ENCODE data around the gene OPCML. TPM values are rescaled to one million over a fixed set of nuclear protein-coding genes. Genes with fewer than 3 reads are reported as not detected.

OPCML gene
- polyA plus RNA-seq, 3 donors, result not detected

DNA sequence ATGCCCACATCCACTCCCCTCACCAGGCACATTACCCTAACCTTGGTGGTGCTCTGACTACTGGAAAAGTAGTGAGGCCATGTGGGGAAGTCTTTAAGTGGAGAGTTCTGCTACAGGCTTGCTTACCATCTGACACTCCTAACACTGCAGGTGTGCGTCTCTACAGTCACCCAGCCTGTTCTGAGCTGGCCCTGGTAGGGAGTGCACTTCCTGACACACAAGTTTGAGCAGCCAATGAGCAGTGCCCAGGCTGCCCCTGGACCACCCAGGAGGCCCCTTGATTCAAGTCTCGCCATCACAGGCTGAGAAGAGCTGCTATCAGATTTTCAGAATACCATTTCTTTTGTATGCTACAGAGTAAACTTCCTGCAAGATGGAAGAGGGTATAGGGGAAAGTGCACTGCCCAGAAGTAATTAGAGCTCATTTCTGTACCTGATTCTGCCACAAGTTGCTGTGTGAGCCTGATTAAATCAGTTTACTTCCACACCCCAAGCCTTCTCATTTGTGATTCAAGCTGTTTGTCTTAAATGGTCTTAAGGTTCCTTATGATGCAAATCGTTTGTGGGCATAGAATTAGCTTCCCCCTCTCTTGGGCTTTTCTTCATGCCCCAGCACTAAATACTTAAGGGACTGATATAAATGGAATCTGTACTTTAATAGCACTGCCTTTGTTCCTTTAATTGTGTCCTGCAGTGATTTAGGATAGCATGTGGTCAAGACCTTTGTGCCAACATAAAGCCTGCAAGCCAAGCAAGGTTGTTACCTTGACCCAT lies 22.2 kb downstream of the OPCML start:
- Histone ChIP-seq H3K79me2 (ENCODE audit: insufficient read depth, low read length) (no peaks in the 10 kb centered on the region), H3K9me3 (replicated peaks in 1 of 2; ENCODE audit: control insufficient read depth in 1 of 2, insufficient read depth in 1 of 2, low read length in 2 of 2) (no peaks in the 10 kb centered on the region), H3K4me2 (replicated peaks; ENCODE audit: extremely low read depth, low read length, poor library complexity, severe bottlenecking) (no peak overlapping the region), H3K27me3 (ENCODE audit: control insufficient read depth in 2 of 2, insufficient read depth in 2 of 2, low read length in 2 of 2) (no peaks in the 10 kb centered on the region), H3K27ac (ENCODE audit: low read depth in 1 of 2, low read length in 2 of 2) (no peak overlapping the region), H3K4me1 (ENCODE audit: control insufficient read depth in 1 of 2, insufficient read depth in 2 of 2, low read length in 2 of 2) (no peaks in the 10 kb centered on the region), H3K9ac (ENCODE audit: insufficient read depth, low read length, poor library complexity, severe bottlenecking) (no peak overlapping the region), H3K36me3 (replicated peaks in 1 of 2; ENCODE audit: control insufficient read depth in 1 of 2, insufficient read depth in 2 of 2, low read length in 2 of 2) (no peaks in the 10 kb centered on the region), H3K4me3 (replicated peaks in 1 of 3; ENCODE audit: low read depth in 2 of 3, low read length in 3 of 3) (no peak overlapping the region), H4K20me1 (ENCODE audit: insufficient read depth, low read length) (no peaks in the 10 kb centered on the region), H2AFZ (ENCODE audit: insufficient read depth, low read depth, low read length, poor library complexity, severe bottlenecking) (no peak overlapping the region)
- Mint-ChIP-seq H3K27ac (no peak overlapping the region), H3K9me3 (peaks cover 0 to 5% (median 0%) of the 10 kb centered on the region in 7 donors), H3K27me3 (ENCODE audit: low read depth in 3 of 3) (peaks cover 0 to 4% (median 0%) of the 10 kb centered on the region in 3 donors), H3K4me1 (no peaks in the 10 kb centered on the region), H3K4me3 (no peak overlapping the region), H3K36me3 (no peaks in the 10 kb centered on the region)
- WGBS (ENCODE audit: insufficient coverage), result 100% methylated on average over 1 of the region's 3 CpGs
- DNase-seq, result no peak
- intact Hi-C loops (cut with micrococcal nuclease), result no loop called here
- TF ChIP-seq, protein P1, sequence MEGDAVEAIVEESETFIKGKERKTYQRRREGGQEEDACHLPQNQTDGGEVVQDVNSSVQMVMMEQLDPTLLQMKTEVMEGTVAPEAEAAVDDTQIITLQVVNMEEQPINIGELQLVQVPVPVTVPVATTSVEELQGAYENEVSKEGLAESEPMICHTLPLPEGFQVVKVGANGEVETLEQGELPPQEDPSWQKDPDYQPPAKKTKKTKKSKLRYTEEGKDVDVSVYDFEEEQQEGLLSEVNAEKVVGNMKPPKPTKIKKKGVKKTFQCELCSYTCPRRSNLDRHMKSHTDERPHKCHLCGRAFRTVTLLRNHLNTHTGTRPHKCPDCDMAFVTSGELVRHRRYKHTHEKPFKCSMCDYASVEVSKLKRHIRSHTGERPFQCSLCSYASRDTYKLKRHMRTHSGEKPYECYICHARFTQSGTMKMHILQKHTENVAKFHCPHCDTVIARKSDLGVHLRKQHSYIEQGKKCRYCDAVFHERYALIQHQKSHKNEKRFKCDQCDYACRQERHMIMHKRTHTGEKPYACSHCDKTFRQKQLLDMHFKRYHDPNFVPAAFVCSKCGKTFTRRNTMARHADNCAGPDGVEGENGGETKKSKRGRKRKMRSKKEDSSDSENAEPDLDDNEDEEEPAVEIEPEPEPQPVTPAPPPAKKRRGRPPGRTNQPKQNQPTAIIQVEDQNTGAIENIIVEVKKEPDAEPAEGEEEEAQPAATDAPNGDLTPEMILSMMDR (IDR thresholded peaks at IDR 0.05), result no peak

DNA sequence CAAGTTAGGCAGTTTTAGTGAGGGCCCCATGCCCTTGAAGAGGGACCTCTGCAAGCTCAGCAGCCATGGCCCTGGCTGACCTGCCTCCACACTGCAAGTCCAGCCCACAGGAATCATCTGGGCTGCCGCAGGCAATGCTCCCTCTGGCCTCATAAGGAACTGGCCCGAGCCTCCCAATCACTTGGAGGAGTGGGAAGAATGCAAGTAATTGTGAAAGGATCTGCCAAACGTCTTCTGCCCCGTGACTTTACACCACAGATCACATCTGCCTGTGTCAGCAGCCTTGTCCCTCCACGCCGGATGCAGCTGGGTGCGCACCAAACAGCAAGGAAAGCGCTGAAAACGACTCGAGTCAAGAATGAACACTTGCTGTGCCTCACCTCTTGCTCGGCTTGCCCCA lies 23.8 kb downstream of the OPCML start:
- Mint-ChIP-seq H3K27ac (no peak overlapping the region), H3K4me1 (no peaks in the 10 kb centered on the region), H3K36me3 (no peaks in the 10 kb centered on the region), H3K27me3 (ENCODE audit: low read depth in 3 of 3) (peaks cover 0 to 4% (median 0%) of the 10 kb centered on the region in 3 donors), H3K9me3 (peaks cover 0 to 9% (median 0%) of the 10 kb centered on the region in 7 donors), H3K4me3 (no peak overlapping the region)
- DNase-seq, result no peak
- H3K27ac ChIP-seq (ENCODE audit: low read depth in 1 of 2, low read length in 2 of 2), result no peak overlapping the region
- H3K4me1 ChIP-seq (ENCODE audit: control insufficient read depth in 1 of 2, insufficient read depth in 2 of 2, low read length in 2 of 2), result no peaks in the 10 kb centered on the region
- no peak overlapping the region for H3K4me3 ChIP-seq (replicated peaks in 1 of 3; ENCODE audit: low read depth in 2 of 3, low read length in 3 of 3)
- TF ChIP-seq, protein P1 (IDR thresholded peaks at IDR 0.05), result no peak
- no peak overlapping the region for H3K4me2 ChIP-seq (replicated peaks; ENCODE audit: extremely low read depth, low read length, poor library complexity, severe bottlenecking)
- H3K79me2 ChIP-seq (ENCODE audit: insufficient read depth, low read length), result no peaks in the 10 kb centered on the region
- H3K36me3 ChIP-seq (replicated peaks in 1 of 2; ENCODE audit: control insufficient read depth in 1 of 2, insufficient read depth in 2 of 2, low read length in 2 of 2), result no peaks in the 10 kb centered on the region
- H2AFZ ChIP-seq (ENCODE audit: insufficient read depth, low read depth, low read length, poor library complexity, severe bottlenecking), result no peak overlapping the region
- no peaks in the 10 kb centered on the region for H3K27me3 ChIP-seq (ENCODE audit: control insufficient read depth in 2 of 2, insufficient read depth in 2 of 2, low read length in 2 of 2)
- intact Hi-C loops (cut with micrococcal nuclease), result no loop called here
- H3K9me3 ChIP-seq (replicated peaks in 1 of 2; ENCODE audit: control insufficient read depth in 1 of 2, insufficient read depth in 1 of 2, low read length in 2 of 2), result no peaks in the 10 kb centered on the region
- WGBS (ENCODE audit: insufficient coverage), result 93% methylated on average over 8 of the region's 11 CpGs
- no peaks in the 10 kb centered on the region for H4K20me1 ChIP-seq (ENCODE audit: insufficient read depth, low read length)
- H3K9ac ChIP-seq (ENCODE audit: insufficient read depth, low read length, poor library complexity, severe bottlenecking), result no peak overlapping the region
